Mesodermal cell (in vitro differentiated cells): Measurements from ENCODE around the gene KRT32.

Source experiments
- H3K27ac ChIP-seq: 2 replicates; pipeline ENCODE4 v1.7.0; 2013; ENCODE audit warnings: mild to moderate bottlenecking, low read depth, low read length, moderate library complexity; ENCODE audit not compliant: severe bottlenecking
- H3K36me3 ChIP-seq: 2 replicates; pipeline ENCODE4 v1.7.1; 2013; ENCODE audit warnings: mild to moderate bottlenecking, low read length, moderate library complexity; ENCODE audit not compliant: control insufficient read depth, insufficient read depth
- H3K4me1 ChIP-seq: one replicate; pipeline ENCODE4 v1.7.1; 2013; ENCODE audit warnings: mild to moderate bottlenecking, low read length; ENCODE audit not compliant: insufficient read depth, control insufficient read depth, poor library complexity, severe bottlenecking
- H3K4me3 ChIP-seq: 2 replicates; pipeline ENCODE4 v1.7.0; 2013; ENCODE audit warnings: low read length, control low read depth, mild to moderate bottlenecking; ENCODE audit not compliant: insufficient read depth, poor library complexity, severe bottlenecking; ENCODE audit errors: extremely low read depth
- H3K9me3 ChIP-seq: 2 replicates; pipeline ENCODE4 v1.7.1; 2013; ENCODE audit warnings: mild to moderate bottlenecking, low read length, moderate library complexity; ENCODE audit not compliant: control insufficient read depth
- WGBS, 2 experiments: methylation state at CpG; one replicate each; pipeline ENCODE4 v1.1.5; 2013; ENCODE audit warnings: missing lambda C conversion rate in 2 of 2; ENCODE audit not compliant: insufficient coverage in 2 of 2; 5-methylcytosine and 5-hydroxymethylcytosine counted together

The KRT32 gene

GRCh38 chr17:41446806-41447205 lies 20.4 kb downstream of the KRT32 start:
- no CpG with 5 or more reads among the region's 2 CpGs for WGBS, 2 experiments
- no peak overlapping the region for H3K4me3 ChIP-seq
- H3K36me3 ChIP-seq: no peaks in the 10 kb centered on the region
- no peaks in the 10 kb centered on the region for H3K4me1 ChIP-seq
- peaks cover 4% of the 10 kb centered on the region for H3K9me3 ChIP-seq
- no peak overlapping the region for H3K27ac ChIP-seq

DNA sequence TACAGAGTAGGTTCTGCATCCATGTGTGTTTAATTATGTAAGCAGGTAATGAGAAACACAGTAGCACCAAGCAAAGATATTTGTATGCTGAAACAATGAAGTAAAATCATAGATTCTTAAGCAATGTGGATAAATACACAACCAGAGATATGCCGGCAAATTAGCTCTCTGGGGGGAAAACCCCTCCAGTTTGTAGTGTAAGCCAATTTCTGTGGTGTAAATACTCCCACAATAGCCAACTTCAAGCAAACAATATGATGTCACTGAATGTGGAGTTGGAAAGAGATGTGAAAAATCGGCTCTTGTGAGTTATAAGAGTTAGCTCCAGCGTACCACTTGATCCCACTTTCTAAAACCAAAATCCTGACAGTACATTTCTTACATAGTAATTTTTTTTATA lies 22.5 kb downstream of the KRT32 start:
- no peaks in the 10 kb centered on the region for H3K4me1 ChIP-seq
- no CpG with 5 or more reads among the region's 3 CpGs for WGBS, 2 experiments
- H3K9me3 ChIP-seq: no peaks in the 10 kb centered on the region
- no peak overlapping the region for H3K27ac ChIP-seq
- no peak overlapping the region for H3K4me3 ChIP-seq
- no peaks in the 10 kb centered on the region for H3K36me3 ChIP-seq

DNA sequence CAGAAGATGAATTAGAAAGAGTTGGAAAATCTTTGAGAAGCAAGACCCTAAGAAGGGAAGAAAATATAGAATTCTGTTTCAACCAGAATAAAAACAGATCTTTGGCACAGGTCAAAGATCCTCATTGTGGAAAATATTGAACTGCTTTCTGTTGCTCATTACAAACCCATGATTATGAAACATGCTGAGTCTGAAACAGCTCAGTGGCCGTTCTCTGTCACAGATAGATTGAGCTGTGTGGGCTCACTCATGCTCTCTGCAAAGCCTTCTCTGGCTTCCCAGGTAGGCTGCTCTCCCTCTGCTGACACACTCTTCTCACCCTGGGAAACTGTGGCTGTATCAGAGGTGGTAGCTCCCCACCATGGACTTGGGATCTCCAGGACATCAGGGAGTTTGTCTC lies 23.0 kb downstream of the KRT32 start:
- no peak overlapping the region for H3K4me3 ChIP-seq
- no peak overlapping the region for H3K27ac ChIP-seq
- WGBS, 2 experiments: 71% methylated on average over 1 of the region's 1 CpG; no CpG with 5 or more reads in 1 of the 2 experiments
- no peaks in the 10 kb centered on the region for H3K36me3 ChIP-seq
- H3K9me3 ChIP-seq: no peaks in the 10 kb centered on the region
- H3K4me1 ChIP-seq: no peaks in the 10 kb centered on the region

- no peaks in the 10 kb centered on the region for H3K36me3 ChIP-seq
- no peak overlapping the region for H3K27ac ChIP-seq
- no peaks in the 10 kb centered on the region for H3K9me3 ChIP-seq
- no peaks in the 10 kb centered on the region for H3K4me1 ChIP-seq
- H3K4me3 ChIP-seq: no peak overlapping the region
- WGBS, 2 experiments: 93 to 100% methylated on average over 1 to 3 of the region's 4 CpGs
These were observed 24.4 kb downstream of the KRT32 start for GRCh38 chr17:41442739-41443138.

- H3K4me1 ChIP-seq: no peaks in the 10 kb centered on the region
- H3K36me3 ChIP-seq: no peaks in the 10 kb centered on the region
- no peaks in the 10 kb centered on the region for H3K9me3 ChIP-seq
- WGBS, 2 experiments: 93 to 95% methylated on average over 9 of the region's 10 CpGs
- H3K27ac ChIP-seq: no peak within 1 kb of the TSS
- H3K4me3 ChIP-seq: no peak within 1 kb of the TSS
These were observed 26.6 kb downstream of the KRT32 start, which contains the start of gene KRT38 for GRCh38 chr17:41440531-41441033. TSS of gene KRT38 (minus strand) at chr17:41440983. CDS start at chr17:41440921, 62 bp downstream.

DNA sequence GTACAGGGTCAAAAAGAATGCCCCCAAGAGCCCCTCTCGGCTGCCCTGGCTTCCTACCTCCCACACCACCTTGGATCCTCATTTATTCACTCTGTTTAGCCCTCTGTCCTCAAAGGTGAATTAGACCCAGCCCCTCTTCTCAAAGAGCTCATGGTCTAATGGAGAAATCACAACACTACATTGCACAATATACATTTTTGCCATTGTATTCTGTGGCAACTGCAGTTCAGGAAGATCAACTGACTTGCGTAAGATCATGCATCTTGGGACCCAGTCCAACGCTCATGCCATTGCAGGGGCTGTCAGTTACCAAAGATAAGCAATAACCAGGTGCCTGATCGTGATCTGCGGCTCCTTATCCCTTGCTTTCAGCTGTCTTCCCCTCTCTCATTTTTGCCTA lies 27.8 kb downstream of the KRT32 start:
- Histone ChIP-seq H3K27ac (no peak overlapping the region), H3K4me1 (no peaks in the 10 kb centered on the region), H3K36me3 (no peaks in the 10 kb centered on the region), H3K9me3 (no peaks in the 10 kb centered on the region), H3K4me3 (no peak overlapping the region)
- WGBS, 2 experiments: 72 to 90% methylated on average over 4 to 5 of the region's 5 CpGs

GRCh38 chr17:41437769-41438168 lies 29.4 kb downstream of the KRT32 start:
- Histone ChIP-seq H3K9me3 (no peaks in the 10 kb centered on the region), H3K4me3 (no peak overlapping the region), H3K4me1 (no peaks in the 10 kb centered on the region), H3K36me3 (no peaks in the 10 kb centered on the region), H3K27ac (no peak overlapping the region)
- 81 to 90% methylated on average over 6 to 9 of the region's 9 CpGs for WGBS, 2 experiments

- no peaks in the 10 kb centered on the region for H3K36me3 ChIP-seq
- WGBS, 2 experiments: 90 to 92% methylated on average over 5 to 6 of the region's 7 CpGs
- no peaks in the 10 kb centered on the region for H3K9me3 ChIP-seq
- H3K4me1 ChIP-seq: no peaks in the 10 kb centered on the region
- H3K27ac ChIP-seq: no peak overlapping the region
- H3K4me3 ChIP-seq: no peak overlapping the region
These were observed 29.9 kb downstream of the KRT32 start for GRCh38 chr17:41437254-41437653.

GRCh38 chr17:41434415-41434814 lies 32.8 kb downstream of the KRT32 start:
- no peaks in the 10 kb centered on the region for H3K4me1 ChIP-seq
- no peaks in the 10 kb centered on the region for H3K9me3 ChIP-seq
- no peak overlapping the region for H3K4me3 ChIP-seq
- H3K36me3 ChIP-seq: no peaks in the 10 kb centered on the region
- no peak overlapping the region for H3K27ac ChIP-seq
- WGBS, 2 experiments: 87 to 91% methylated on average over 4 of the region's 5 CpGs

DNA sequence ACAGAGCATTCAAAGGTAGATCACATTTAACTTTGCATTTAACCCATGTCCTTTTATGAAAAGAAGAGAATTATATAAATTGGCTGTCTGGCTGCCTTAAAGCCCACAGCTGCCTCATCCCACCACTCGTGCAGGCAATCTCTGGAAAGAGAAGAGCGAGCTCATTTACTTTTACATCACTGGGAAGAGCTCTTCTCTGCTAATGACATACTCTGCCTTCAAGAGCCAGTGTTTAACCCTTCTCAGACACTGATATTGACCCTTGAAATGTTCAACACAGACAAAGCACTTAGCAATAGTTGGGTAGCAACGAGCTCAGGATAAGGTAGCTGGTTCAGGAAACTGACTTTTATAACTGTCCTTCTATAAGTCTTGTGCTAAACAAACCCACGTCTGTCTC lies 33.2 kb downstream of the KRT32 start:
- Histone ChIP-seq H3K27ac (no peak overlapping the region), H3K4me1 (peaks cover under 1% of the 10 kb centered on the region), H3K9me3 (no peaks in the 10 kb centered on the region), H3K36me3 (no peaks in the 10 kb centered on the region), H3K4me3 (no peak overlapping the region)
- 87 to 95% methylated on average over 3 of the region's 4 CpGs for WGBS, 2 experiments

DNA sequence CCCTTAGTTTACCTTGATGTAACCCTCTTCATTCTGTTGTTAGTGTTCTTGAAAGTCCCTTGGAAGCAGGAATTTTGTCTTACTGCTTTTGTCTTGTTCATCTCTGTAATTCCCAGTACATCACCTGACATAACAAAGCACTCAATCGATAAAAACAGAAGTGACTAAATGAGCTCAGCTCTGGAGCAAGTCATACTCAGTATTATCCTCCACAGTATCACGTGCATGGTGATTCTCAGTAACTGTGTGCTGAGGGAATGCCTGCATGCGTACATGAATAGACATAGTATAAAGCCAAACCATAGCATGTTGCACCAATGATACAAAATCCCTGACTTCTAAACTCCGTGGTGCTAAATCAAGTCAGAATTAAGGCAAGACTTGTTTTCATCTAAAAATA lies 33.6 kb downstream of the KRT32 start:
- Histone ChIP-seq H3K4me1 (peaks cover 4% of the 10 kb centered on the region), H3K36me3 (no peaks in the 10 kb centered on the region), H3K4me3 (no peak overlapping the region), H3K27ac (no peak overlapping the region), H3K9me3 (no peaks in the 10 kb centered on the region)
- WGBS, 2 experiments: 80 to 100% methylated on average over 1 to 2 of the region's 4 CpGs
